Neural cell (in vitro differentiated cells): ENCODE results near the gene GPC5. TPM values are rescaled to one million over a fixed set of nuclear protein-coding genes. Genes with fewer than 3 reads are reported as not detected.

Experiments
- H2AFZ ChIP-seq: fragments of 200-600, 300-800 bp; sonication (generic), shearing (Covaris generic); 2 replicates; pipeline ENCODE4 v1.6.0; 2014; ENCODE audit warnings: low read depth, mild to moderate bottlenecking, antibody characterized with exemption, low read length, moderate library complexity
- H3F3A ChIP-seq: fragments of 200-600 bp; shearing (Covaris generic); 2 replicates; pipeline ENCODE4 v1.6.1; 2016; ENCODE audit warnings: mild to moderate bottlenecking, moderate library complexity, mixed read lengths, antibody characterized with exemption, low read length; ENCODE audit not compliant: insufficient read depth, poor library complexity, severe bottlenecking
- H3K27ac ChIP-seq: fragments of 200-600, 300-800 bp; sonication (generic), shearing (Covaris generic); 2 replicates; pipeline ENCODE4 v1.5.1; 2014; ENCODE audit warnings: mild to moderate bottlenecking, low read length, moderate library complexity
- H3K27me3 ChIP-seq: fragments of 300-800, 200-600 bp; sonication (generic), shearing (Covaris generic); 2 replicates; pipeline ENCODE4 v1.6.0; 2014; ENCODE audit warnings: mild to moderate bottlenecking, low read depth, low read length, moderate library complexity; ENCODE audit not compliant: insufficient read depth
- H3K36me3 ChIP-seq: fragments of 300-800, 200-600 bp; sonication (generic), shearing (Covaris generic); 2 replicates; pipeline ENCODE4 v1.5.1; 2014; ENCODE audit warnings: mild to moderate bottlenecking, antibody characterized with exemption, low read length, moderate library complexity; ENCODE audit not compliant: insufficient read depth
- H3K4me2 ChIP-seq: fragments of 300-800, 200-600 bp; sonication (generic), shearing (Covaris generic); 2 replicates; pipeline ENCODE4 v1.6.0; 2014; ENCODE audit warnings: mild to moderate bottlenecking, low read length
- H3K4me3 ChIP-seq: fragments of 300-800, 200-600 bp; sonication (generic), shearing (Covaris generic); 2 replicates; pipeline ENCODE4 v1.5.1; 2014; ENCODE audit warnings: mild to moderate bottlenecking, low read length, moderate library complexity
- H3K79me2 ChIP-seq: fragments of 200-600 bp; shearing (Covaris generic); replicated peaks from 2 replicates; pipeline ENCODE4 v1.6.0; 2014; ENCODE audit warnings: mild to moderate bottlenecking, low read length, moderate library complexity; ENCODE audit not compliant: insufficient read depth
- H3K9ac ChIP-seq: fragments of 300-800, 200-600 bp; sonication (generic), shearing (Covaris generic); 2 replicates; pipeline ENCODE4 v1.6.1; 2016; ENCODE audit warnings: mild to moderate bottlenecking, low read length, mixed read lengths
- H3K9me2 ChIP-seq: fragments of 200-600 bp; shearing (Covaris generic); 2 replicates; pipeline ENCODE4 v1.6.1; 2016; ENCODE audit warnings: mild to moderate bottlenecking, low read length, mixed read lengths; ENCODE audit not compliant: insufficient read depth
- H3K9me3 ChIP-seq: fragments of 200-600, 300-800 bp; sonication (generic), shearing (Covaris generic); 2 replicates; pipeline ENCODE4 v1.6.1; 2016; ENCODE audit warnings: mild to moderate bottlenecking, mixed run types, low read length, moderate library complexity, mixed read lengths
- H4K20me1 ChIP-seq: fragments of 200-600 bp; shearing (Covaris generic); 2 replicates; pipeline ENCODE4 v1.6.1; 2016; ENCODE audit warnings: mild to moderate bottlenecking, mixed run types; ENCODE audit not compliant: insufficient read depth
- EP300 ChIP-seq: fragments of 450-650 bp; conservative IDR thresholded peaks from 2 replicates; pipeline ENCODE4 v1.6.1; 2014; ENCODE audit warnings: antibody characterized with exemption, mild to moderate bottlenecking, moderate library complexity; ENCODE audit not compliant: poor library complexity, severe bottlenecking
- EZH2 ChIP-seq: fragments of 200-600, 300-800 bp; shearing (Covaris generic), sonication (generic); IDR thresholded peaks from 2 replicates; pipeline ENCODE4 v1.6.1; 2014; ENCODE audit warnings: antibody characterized with exemption, low read length, borderline replicate concordance, mild to moderate bottlenecking; ENCODE audit not compliant: insufficient read depth, poor library complexity, severe bottlenecking
- MXI1 ChIP-seq: fragments of 450-650 bp; conservative IDR thresholded peaks from 2 replicates; pipeline ENCODE4 v1.6.1; 2014; ENCODE audit warnings: antibody characterized with exemption, mild to moderate bottlenecking; ENCODE audit not compliant: poor library complexity, severe bottlenecking
- POLR2AphosphoS5 ChIP-seq: IDR thresholded peaks from 2 replicates; pipeline ENCODE4 v1.6.1; 2012
- RAD21 ChIP-seq: fragments of 450-650 bp; conservative IDR thresholded peaks from 2 replicates; pipeline ENCODE4 v1.6.1; 2014; ENCODE audit warnings: antibody characterized with exemption, mild to moderate bottlenecking, moderate library complexity
- REST ChIP-seq: IDR thresholded peaks from 2 replicates; pipeline ENCODE4 v1.6.1; 2012; ENCODE audit warnings: borderline replicate concordance
- SMC3 ChIP-seq: fragments of 450-650 bp; conservative IDR thresholded peaks from 2 replicates; pipeline ENCODE4 v1.6.1; 2014; ENCODE audit warnings: antibody characterized with exemption, mild to moderate bottlenecking, moderate library complexity; ENCODE audit not compliant: poor library complexity
- TAF1 ChIP-seq: IDR thresholded peaks from 2 replicates; pipeline ENCODE4 v1.6.1; 2012; ENCODE audit warnings: low read depth
- polyA plus RNA-seq: library from polyadenylated mRNA; depleted of rRNA; stranded (reverse); fragments of >200 nt; gene quantifications from 2 replicates; pipeline ENCODE4 v1.2.3, GENCODE V29; 2014
- TF ChIP-seq, protein P1 (sequence below): fragments of 450-650 bp; IDR thresholded peaks from 2 replicates; pipeline ENCODE4 v1.5.1; 2014; ENCODE audit warnings: antibody characterized with exemption, mild to moderate bottlenecking, moderate library complexity; ENCODE audit not compliant: poor library complexity, severe bottlenecking

The GPC5 gene
- polyA plus RNA-seq, 1 donor from 2014 or later = 5.0 TPM

DNA sequence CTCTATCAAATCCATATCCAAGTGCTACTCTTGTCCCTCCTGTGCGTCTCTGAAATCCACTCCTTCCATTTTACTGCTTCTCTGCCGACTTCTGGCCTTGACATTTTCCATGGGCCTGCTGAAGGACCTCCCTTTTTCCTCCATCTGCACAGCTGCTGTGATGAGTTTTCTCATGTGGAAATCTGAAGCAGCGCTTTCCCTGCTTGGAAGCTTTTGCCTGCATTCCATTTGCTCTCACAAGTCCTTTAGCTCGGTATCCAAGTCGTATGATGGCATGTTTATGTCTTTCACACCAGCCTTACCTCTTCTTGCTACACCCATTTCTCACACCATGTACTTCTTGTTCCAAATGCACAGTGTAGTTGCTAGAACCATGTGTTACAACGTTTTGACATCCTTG is 328.2 kb downstream of the GPC5 start:
- H3K9me2 ChIP-seq = no peaks in the 10 kb centered on the region
- no peaks in the 10 kb centered on the region for H3K79me2 ChIP-seq
- no peaks in the 10 kb centered on the region for H3K36me3 ChIP-seq
- H3F3A ChIP-seq = no peaks in the 10 kb centered on the region
- H4K20me1 ChIP-seq = no peaks in the 10 kb centered on the region
- no peak overlapping the region for H2AFZ ChIP-seq
- no peak overlapping the region for H3K9ac ChIP-seq
- H3K4me2 ChIP-seq = no peak overlapping the region
- TF ChIP-seq EP300 = no peak
- no peak for TF ChIP-seq REST
- no peak for TF ChIP-seq MXI1
- no peak for TF ChIP-seq RAD21
- no peak for TF ChIP-seq POLR2AphosphoS5
- no peak for TF ChIP-seq SMC3
- TF ChIP-seq EZH2 = no peak
- TF ChIP-seq, protein P1, sequence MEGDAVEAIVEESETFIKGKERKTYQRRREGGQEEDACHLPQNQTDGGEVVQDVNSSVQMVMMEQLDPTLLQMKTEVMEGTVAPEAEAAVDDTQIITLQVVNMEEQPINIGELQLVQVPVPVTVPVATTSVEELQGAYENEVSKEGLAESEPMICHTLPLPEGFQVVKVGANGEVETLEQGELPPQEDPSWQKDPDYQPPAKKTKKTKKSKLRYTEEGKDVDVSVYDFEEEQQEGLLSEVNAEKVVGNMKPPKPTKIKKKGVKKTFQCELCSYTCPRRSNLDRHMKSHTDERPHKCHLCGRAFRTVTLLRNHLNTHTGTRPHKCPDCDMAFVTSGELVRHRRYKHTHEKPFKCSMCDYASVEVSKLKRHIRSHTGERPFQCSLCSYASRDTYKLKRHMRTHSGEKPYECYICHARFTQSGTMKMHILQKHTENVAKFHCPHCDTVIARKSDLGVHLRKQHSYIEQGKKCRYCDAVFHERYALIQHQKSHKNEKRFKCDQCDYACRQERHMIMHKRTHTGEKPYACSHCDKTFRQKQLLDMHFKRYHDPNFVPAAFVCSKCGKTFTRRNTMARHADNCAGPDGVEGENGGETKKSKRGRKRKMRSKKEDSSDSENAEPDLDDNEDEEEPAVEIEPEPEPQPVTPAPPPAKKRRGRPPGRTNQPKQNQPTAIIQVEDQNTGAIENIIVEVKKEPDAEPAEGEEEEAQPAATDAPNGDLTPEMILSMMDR = no peak
- TF ChIP-seq TAF1 = no peak
- H3K27ac ChIP-seq = no peak overlapping the region
- H3K27me3 ChIP-seq = no peaks in the 10 kb centered on the region
- H3K9me3 ChIP-seq = no peaks in the 10 kb centered on the region
- H3K4me3 ChIP-seq = no peak overlapping the region

DNA sequence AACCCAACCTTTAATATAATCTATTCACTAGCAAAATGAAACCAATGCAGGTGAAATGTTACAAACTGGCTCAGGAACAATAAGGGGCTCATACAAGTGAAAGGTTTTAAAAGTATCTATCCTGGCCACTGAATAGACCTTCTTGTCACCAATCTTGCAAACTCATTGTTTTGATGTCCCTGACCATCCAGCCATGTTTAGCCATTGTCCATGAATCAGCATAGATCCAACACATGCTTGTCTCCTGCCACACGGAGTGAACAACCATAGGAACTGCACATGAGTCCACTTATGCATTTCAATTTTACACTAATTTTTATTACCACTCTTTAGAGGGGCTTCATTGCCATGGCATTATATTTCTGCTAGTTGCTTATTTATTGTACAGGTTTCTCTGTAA is 331.4 kb downstream of the GPC5 start:
- no peak overlapping the region for H2AFZ ChIP-seq
- H3K36me3 ChIP-seq = no peaks in the 10 kb centered on the region
- H3F3A ChIP-seq = no peaks in the 10 kb centered on the region
- H3K4me2 ChIP-seq = no peak overlapping the region
- no peak overlapping the region for H3K27ac ChIP-seq
- no peaks in the 10 kb centered on the region for H3K79me2 ChIP-seq
- no peaks in the 10 kb centered on the region for H3K9me2 ChIP-seq
- H3K9me3 ChIP-seq = no peaks in the 10 kb centered on the region
- no peak for TF ChIP-seq EP300
- TF ChIP-seq TAF1 = no peak
- TF ChIP-seq MXI1 = no peak
- TF ChIP-seq REST = no peak
- TF ChIP-seq, protein P1 = no peak
- no peak for TF ChIP-seq EZH2
- TF ChIP-seq RAD21 = no peak
- TF ChIP-seq POLR2AphosphoS5 = no peak
- no peak for TF ChIP-seq SMC3
- no peak overlapping the region for H3K4me3 ChIP-seq
- no peak overlapping the region for H3K9ac ChIP-seq
- H4K20me1 ChIP-seq = no peaks in the 10 kb centered on the region
- no peaks in the 10 kb centered on the region for H3K27me3 ChIP-seq
